Testis (tissue), 3 donors: ENCODE data around the gene DDAH1. TPM values are rescaled to one million over a fixed set of nuclear protein-coding genes. Genes with fewer than 3 reads are reported as not detected.

Experiments used
- DNase-seq: peaks from one replicate; pipeline ENCODE4 v3.0.0-alpha.2; 2019
- H3K27ac ChIP-seq, 2 donors: fragments of 200-600 bp; sonication (generic); one replicate each; pipeline ENCODE4 v1.5.1; 2019
- H3K27me3 ChIP-seq: fragments of 200-600 bp; sonication (generic); one replicate; pipeline ENCODE4 v1.5.1; 2019
- H3K36me3 ChIP-seq: fragments of 200-600 bp; sonication (generic); one replicate; pipeline ENCODE4 v1.5.1; 2017; ENCODE audit warnings: low read depth; ENCODE audit errors: missing control alignments
- H3K4me1 ChIP-seq: fragments of 200-600 bp; sonication (generic); one replicate; pipeline ENCODE4 v1.5.1; 2019
- H3K4me3 ChIP-seq, 2 donors: fragments of 200-600 bp; sonication (generic); one replicate each; pipeline ENCODE4 v1.5.1; 2017 to 2019
- H3K9me3 ChIP-seq: fragments of 200-600 bp; sonication (generic); one replicate; pipeline ENCODE4 v1.5.1; 2017
- POLR2A ChIP-seq: fragments of 450-650 bp; IDR thresholded peaks from one replicate; pipeline ENCODE4 v1.6.1; 2017; ENCODE audit warnings: antibody characterized with exemption, mild to moderate bottlenecking, moderate library complexity
- WGBS, 2 donors: methylation state at CpG; one replicate each; pipeline ENCODE4 v1.1.5; 2018; 5-methylcytosine and 5-hydroxymethylcytosine counted together
- intact Hi-C: fragments of 100-400 bp; cut with DNase I; formaldehyde crosslinking; loops from one replicate; pipeline ENCODE4 v1.15.1; 2023; ENCODE audit warnings: low total_unique reads
- polyA plus RNA-seq: library from polyadenylated mRNA; stranded (reverse); fragments of 350-450 nt; fragmentation: Illumina TruSeq; extraction: RNeasy Lipid Tissue Mini Kit (QIAGEN cat#74804); gene quantifications from one replicate; pipeline ENCODE4 v1.2.3, GENCODE V29; 2014; ENCODE audit warnings: low read depth, low replicate concordance; ENCODE audit not compliant: insufficient read depth
- total RNA-seq, 2 donors: library from RNA; depleted of rRNA; stranded (reverse); fragments of >200 nt; gene quantifications; one replicate each; pipeline ENCODE4 v1.2.3, GENCODE V29; 2016
- TF ChIP-seq, protein P1 (sequence below), 3 experiments: fragments of 450-650 bp in 2 of 3; fragments of 200-600 bp in 1 of 3; sonication (generic) in 1 of 3; IDR thresholded peaks; one replicate each; pipeline ENCODE4 v1.5.1; 2016 to 2019; ENCODE audit warnings: antibody characterized with exemption in 3 of 3, mild to moderate bottlenecking in 2 of 3, moderate library complexity in 1 of 3

Gene DDAH1
- total and polyA plus RNA-seq, 3 donors from 2014 or later, result 45.3 to 71.3 (median 54.3) TPM

- no peak for TF ChIP-seq POLR2A
- TF ChIP-seq, protein P1, sequence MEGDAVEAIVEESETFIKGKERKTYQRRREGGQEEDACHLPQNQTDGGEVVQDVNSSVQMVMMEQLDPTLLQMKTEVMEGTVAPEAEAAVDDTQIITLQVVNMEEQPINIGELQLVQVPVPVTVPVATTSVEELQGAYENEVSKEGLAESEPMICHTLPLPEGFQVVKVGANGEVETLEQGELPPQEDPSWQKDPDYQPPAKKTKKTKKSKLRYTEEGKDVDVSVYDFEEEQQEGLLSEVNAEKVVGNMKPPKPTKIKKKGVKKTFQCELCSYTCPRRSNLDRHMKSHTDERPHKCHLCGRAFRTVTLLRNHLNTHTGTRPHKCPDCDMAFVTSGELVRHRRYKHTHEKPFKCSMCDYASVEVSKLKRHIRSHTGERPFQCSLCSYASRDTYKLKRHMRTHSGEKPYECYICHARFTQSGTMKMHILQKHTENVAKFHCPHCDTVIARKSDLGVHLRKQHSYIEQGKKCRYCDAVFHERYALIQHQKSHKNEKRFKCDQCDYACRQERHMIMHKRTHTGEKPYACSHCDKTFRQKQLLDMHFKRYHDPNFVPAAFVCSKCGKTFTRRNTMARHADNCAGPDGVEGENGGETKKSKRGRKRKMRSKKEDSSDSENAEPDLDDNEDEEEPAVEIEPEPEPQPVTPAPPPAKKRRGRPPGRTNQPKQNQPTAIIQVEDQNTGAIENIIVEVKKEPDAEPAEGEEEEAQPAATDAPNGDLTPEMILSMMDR (IDR thresholded peaks at IDR 0.05), result no peak
- intact Hi-C loops, result no loop called here
- H3K9me3 ChIP-seq, result no peaks in the 10 kb centered on the region
- no peak overlapping the region for H3K4me3 ChIP-seq
- no peaks in the 10 kb centered on the region for H3K36me3 ChIP-seq
- no peaks in the 10 kb centered on the region for H3K27me3 ChIP-seq
- peak overlapping the region in 1 of 2 donors; percentile 47 for H3K27ac ChIP-seq
- peak; percentile 23 for DNase-seq
- H3K4me1 ChIP-seq, result peaks cover 7% of the 10 kb centered on the region
- 47 to 53% methylated on average over 3 of the region's 3 CpGs for WGBS, 2 donors
These were observed 104.0 kb downstream of the DDAH1 start for GRCh38 chr1:85360730-85361493.

DNA sequence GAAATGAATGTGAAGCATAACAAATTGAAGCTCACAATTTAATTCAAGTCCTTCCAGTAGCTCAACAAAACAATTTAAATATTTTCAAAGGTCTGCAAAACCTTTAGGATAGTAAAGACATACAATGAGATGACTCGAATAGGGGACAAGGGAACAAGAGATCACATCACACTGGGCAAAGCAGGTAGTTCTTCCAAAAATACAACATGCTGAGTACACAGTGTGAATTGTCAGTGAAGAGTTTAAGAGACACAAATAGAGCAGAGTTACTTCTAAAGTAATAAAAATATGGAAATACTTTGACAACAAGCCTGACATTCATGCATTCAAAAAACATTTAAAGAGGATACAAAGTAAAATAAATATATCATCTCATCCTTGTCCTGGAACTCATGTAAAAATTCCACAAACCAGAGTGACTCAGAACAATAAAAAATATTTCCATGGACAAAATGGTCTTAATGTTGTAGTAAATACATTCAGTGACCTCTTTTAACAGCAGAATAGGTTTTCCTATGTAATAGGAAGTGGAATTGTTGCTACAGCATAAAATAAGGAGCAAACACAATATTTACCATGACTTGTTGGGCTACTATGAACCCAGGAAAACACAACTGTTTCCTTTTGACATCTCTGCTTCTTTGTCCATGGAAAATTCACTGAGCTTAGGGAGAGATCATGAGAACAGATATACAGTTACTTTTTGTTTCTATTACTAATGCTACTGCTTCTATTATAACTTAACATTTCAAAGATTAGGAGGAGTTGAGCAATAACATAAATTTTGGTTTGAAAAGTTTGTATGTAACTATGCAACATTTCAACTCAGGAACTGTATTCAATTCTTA, 104.9 kb downstream of the DDAH1 start:
- TF ChIP-seq, protein P1 (IDR thresholded peaks at IDR 0.05), result no peak
- no peak for TF ChIP-seq POLR2A
- DNase-seq, result no peak
- H3K27ac ChIP-seq, result peak overlapping the region in 1 of 2 donors; percentile 47
- intact Hi-C loops, result no loop called here
- no peaks in the 10 kb centered on the region for H3K36me3 ChIP-seq
- H3K4me1 ChIP-seq, result peaks cover 7% of the 10 kb centered on the region
- H3K27me3 ChIP-seq, result no peaks in the 10 kb centered on the region
- WGBS, 2 donors, result 26 to 47% methylated on average over 1 of the region's 1 CpG
- H3K4me3 ChIP-seq, result no peak overlapping the region
- no peaks in the 10 kb centered on the region for H3K9me3 ChIP-seq

DNA sequence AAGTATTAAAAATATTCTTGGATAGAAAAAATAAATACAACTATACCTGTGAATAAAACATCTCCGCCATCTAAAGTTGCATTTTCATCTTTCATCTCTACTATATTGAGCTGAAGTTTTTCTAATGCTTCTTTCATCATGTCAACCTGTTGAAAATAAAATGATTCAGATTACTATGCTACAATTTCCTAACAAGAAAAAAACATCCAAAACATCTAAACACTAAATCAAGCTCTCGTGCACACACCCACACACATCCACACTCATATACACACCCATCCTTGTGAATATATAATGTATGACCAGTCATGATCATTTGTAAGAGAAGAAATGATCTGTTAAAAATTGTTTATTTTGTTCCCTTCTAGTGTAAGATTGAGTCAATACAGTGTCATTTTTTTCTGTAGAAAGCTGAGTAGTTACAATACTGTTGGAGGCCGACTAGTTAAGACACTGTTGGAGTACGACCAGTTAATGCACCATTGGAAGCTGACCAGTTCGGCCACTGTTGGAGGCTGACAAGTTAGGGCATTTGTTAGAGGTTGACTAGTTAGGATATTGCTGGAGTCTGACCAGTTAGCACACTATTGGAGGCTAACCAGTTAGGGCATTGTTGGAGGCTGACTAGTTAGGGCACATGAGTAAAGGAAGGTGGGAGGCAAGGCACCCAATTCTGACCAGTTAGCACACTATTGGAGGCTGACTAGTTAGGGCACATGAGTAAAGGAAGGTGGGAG, 106.1 kb downstream of the DDAH1 start:
- Histone ChIP-seq H3K4me3 (no peak overlapping the region), H3K27ac (no peak overlapping the region), H3K36me3 (no peaks in the 10 kb centered on the region), H3K27me3 (no peaks in the 10 kb centered on the region), H3K4me1 (peaks cover 7% of the 10 kb centered on the region), H3K9me3 (no peaks in the 10 kb centered on the region)
- intact Hi-C loops, result no loop called here
- TF ChIP-seq, protein P1 (IDR thresholded peaks at IDR 0.05), result no peak
- no peak for TF ChIP-seq POLR2A
- no peak for DNase-seq
- WGBS, 2 donors, result 95 to 97% methylated on average over 5 of the region's 5 CpGs

DNA sequence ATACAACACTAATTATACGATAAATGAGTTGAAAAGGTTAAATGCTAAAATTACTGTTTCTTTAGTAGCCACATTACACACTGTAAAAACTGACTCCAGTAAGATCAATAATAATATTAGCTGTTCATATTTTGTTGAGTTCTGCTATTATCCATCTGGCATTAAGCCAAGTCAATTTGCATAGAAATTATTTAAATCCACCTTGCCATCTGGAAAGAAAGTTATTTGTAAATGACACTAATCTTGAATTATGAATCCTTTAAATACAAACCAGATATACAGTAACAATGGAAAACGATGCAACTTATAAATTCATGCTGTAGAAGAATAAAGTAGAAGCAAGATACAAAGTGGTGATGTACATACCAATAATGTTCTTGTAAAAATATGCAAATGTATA, 107.1 kb downstream of the DDAH1 start:
- Histone ChIP-seq H3K4me3 (no peak overlapping the region), H3K9me3 (no peaks in the 10 kb centered on the region), H3K27ac (no peak overlapping the region), H3K27me3 (no peaks in the 10 kb centered on the region), H3K4me1 (peaks cover 7% of the 10 kb centered on the region), H3K36me3 (no peaks in the 10 kb centered on the region)
- 81 to 97% methylated on average over 2 of the region's 2 CpGs for WGBS, 2 donors
- no peak for TF ChIP-seq POLR2A
- TF ChIP-seq, protein P1 (IDR thresholded peaks at IDR 0.05), result no peak
- DNase-seq, result no peak
- intact Hi-C loops, result no loop called here
